ENCODE measurements around the gene RNF43.
A peak's percentile ranks its signal among the peaks of the same experiment; 100 is the strongest.

RNF43 gene

DNA sequence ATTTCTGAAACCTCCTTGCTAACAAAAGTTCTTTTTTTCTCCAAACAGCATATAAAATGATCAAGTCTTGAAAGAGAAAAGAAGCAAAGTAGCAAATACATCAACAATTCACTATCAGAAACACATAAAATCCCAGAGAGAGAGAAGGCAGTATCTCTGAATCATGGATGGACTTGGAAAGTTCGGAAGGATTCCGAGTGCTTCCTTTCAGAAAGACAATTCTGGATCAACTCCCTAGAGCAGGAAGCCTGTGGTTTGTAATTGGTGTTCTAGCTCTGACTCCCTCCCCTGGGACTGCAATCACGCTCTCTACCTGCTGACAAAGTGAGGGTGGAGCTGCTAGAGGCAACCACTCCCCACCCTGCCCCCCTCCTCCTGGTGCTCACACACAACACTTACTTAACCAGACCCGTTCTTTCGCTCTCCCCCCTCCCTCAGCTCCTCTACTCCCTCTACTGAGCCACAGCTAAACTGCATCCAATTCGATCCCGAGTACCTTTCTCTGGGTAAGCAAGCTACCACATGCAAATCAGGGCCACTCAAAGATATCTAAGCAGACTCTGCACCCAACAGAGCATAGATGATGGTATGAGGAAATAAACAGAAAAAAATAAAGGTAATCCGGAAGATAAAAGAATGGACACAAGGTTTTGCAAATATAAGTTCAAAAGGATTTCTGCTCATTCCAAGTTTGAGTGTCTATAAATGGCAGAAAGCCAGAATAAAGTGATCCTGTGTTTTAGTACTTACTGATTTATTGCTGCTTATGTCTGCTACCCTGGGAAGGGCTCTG lies at the start of gene RNF43:
Gene RNF43 (minus strand): TSS at position 235 of the 793 bp plus-strand sequence. CDS start 1,957 bp downstream, outside the sequence.
- peak; percentile 91 for DNase-seq

DNA sequence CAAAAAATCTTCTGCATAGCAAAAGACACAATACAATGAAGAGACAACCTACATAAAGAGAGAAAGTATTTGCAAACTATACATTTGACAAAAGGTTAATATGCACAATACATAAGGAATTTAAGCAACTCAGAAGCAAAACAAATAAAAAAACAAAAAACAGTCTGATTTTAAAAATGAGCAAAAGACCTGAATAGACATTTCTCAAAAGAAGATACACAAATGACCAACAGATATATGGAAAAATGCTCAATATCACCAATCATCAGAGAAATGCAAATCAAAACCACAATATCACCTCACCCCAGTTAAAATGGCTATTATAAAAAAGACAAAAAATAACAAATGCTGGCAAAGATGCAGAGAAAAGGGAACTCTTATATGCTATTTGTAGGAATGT lies 38.2 kb upstream of the RNF43 start:
- no peak for DNase-seq

GRCh38 chr17:58452738-58453137 lies 35.4 kb upstream of the RNF43 start:
- no peak for DNase-seq

DNA sequence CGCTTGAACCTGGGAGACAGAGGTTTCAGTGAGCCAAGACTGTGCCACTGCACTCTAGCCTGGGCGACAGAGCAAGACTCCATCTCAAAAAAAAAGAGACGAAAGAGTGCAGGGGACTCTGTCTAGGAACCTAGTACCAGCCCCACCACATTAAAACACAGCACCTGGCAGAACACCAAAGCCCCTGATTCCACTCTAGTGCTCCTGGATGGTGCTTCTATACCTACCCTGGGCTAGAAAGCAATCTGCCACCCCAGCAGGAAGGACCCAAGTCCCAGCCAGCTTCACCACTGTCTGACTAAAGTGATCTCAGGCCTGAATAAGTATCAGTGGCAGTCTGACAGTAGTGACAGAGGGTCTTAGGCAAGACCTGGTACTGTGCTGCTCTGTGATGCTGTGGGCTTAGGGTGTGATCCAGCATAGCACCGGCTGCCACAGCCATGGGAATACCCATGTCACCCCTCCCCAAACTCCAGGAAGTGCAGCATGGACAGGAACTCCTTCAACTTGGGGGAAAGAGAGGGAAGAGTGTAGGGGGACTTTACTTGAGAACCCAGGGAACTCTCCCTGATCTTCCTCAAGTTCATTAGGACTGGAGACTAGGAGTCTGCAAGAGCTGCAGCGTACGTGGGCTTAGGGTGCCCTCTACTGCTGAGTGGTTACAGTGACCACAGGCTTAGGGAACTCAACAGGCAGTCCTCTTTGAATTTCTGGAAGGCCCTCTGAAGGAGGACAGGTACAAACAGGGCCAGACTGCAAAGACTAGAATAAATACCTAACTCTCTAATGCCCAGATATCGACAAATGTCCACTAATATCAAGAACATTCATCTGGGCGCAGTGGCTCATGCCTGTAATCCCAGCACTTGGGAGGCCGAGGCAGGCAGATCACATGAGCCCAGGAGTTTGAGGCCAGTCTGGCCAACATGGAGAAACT lies 30.0 kb upstream of the RNF43 start:
- peak; percentile 72 for DNase-seq

- DNase-seq: no peak
These were observed 28.8 kb upstream of the RNF43 start for GRCh38 chr17:58446086-58446485.

DNA sequence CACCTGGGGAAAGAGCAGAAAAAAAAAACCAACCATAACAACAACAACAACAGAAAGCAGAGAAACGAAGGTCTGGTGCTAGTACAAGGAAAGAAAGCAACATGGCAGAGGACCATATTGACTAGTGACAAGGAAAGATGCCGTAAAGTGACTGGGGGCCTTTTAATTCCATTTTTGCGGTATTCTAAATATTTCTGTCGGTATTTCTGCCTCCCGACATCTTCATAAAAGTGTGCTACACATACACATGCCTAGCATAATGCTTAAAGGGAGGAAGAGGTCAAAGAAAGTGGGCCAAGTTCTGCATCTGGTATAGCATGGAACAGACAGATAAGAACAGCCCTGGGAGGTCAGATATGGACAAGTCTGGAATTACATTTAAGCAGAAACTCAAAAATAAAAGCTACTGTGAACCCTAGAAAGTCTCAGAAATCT lies 19.5 kb upstream of the RNF43 start:
- no peak for DNase-seq

DNA sequence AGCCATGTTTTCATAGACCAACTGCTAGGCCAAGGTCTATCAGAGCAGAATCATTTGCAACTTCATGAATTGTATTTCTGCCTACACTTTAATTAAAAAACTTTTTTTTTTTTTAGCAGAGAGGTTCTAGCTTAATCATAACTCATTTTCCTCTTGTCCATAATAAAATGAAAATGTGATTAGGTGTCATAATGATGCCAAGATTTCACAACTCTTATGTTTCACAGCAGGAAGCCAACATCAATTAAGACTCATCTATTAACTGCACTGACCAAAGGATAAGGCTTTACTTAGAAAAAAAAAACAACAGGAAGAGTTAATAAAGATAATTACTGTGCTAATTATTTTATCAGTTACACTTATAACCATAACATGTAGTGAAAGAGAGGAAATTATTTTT lies 18.9 kb upstream of the RNF43 start:
- DNase-seq: no peak

DNA sequence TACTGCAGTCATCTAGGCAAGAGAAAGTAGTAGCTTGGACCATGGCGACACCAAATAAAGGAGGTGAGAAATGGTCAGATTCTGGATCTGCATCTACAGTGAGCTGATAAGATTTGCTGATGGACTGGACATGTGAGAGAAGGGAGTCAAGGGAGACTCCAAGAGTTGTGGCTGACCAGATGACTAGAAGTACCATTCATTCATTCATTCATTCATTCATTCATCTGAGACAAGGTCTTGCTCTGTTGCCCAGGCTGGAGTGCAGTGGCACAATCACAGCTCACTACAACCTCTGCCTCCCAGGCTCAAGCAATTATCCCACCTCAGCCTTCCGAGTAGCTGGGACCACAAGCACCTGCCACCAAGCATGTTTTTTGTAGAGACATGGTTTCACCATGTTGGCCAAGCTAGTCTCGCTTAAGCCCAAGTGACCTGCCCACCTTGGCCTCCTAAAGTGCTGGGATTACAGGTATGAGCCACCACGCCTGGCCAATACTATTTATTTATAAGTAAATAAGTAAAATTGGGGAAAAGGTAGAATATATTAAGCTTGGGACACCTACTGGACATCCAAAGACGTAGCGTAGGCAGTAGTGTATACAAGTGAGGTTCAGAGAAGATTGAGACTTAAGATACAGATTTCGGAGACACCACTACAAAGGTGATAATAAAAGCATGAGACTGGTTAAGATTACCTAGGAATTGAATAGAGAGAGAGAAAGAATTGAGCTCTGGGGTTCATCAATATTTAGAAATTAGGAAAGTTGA lies 15.7 kb upstream of the RNF43 start:
- no peak for DNase-seq

DNA sequence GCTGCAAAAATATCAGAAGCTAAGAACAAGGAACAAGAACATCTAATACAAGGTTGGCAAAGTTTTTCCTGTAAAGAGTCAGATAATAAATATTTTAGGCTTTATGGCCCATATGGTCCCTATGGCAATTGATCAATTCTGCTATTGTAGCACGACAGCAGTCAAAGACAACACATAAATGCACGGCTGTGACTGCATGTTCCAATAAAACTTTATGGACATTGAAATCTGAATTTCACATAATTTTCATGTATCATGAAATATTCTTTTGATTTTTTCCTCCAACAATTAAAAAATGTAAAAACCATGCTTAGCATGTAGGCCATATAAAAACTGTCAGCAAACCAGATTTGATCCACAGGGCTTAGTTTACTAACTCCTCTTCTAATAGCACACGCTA lies 10.5 kb upstream of the RNF43 start:
- DNase-seq: no peak

DNA sequence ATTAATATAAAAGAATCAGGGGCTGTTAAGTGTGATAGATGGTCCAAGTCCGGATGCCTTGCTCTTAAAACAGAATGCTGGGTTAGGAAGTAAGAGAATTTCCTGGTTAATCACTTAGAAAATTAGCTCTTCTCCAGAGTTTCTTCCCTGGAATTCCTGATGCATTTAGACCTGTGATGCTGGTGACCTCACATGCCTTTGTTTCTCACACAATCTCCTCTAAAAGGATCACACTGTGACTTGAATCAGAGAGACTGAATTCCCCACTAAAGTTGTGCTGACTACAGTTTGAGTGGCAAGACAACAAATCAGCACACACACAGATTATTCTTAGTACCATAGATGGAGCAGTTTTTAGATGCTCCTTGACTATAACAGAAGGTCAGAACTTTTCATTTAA lies 4.4 kb upstream of the RNF43 start:
- DNase-seq: no peak

DNA sequence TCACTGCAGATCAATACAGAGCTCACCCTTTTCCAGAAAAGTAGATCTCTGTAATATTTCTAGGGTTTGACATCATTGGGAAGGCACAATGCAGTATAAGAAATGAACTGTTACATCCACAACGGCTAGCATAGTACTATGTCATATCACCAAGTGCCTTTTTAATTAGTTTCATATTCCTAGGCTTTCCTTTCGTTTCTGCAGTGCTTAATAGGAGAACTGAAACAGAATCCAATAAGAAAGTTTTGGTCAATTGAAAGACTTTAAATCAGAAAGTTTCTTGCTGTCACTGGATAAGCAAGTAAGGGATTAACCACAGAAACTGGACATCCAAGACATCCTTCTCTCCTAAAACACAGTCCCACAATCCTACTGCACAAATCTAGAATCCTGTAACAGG lies 3.5 kb upstream of the RNF43 start:
- DNase-seq: no peak

GRCh38 chr17:58416937-58417299 lies 416 bp downstream of the RNF43 start:
- DNase-seq: no peak

DNA sequence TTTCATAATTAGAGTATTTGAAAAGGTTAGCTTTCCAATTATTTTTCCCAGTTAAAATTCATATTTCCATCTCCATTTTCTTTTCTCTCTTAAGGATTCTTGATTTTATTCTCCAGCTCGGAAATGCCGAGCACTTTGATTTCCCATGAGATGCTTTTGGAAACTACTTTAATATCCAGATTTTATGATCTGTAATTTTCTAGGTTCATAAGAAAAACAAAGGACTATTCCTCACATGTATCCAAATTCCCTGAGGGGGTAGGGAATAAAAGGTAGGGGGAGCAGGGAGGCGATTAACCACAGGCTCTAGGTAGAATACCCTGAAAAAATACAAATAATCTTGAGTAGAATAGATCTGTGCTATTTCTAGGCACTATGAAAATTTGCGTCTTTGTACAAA lies 938 bp downstream of the RNF43 start:
- no peak for DNase-seq

GRCh38 chr17:58415371-58416055 lies 1.8 kb downstream of the RNF43 start:
- DNase-seq: no peak

- no peak for DNase-seq
These were observed 2.7 kb downstream of the RNF43 start for GRCh38 chr17:58414596-58414997.

GRCh38 chr17:58413684-58414083 lies 3.6 kb downstream of the RNF43 start:
- no peak for DNase-seq

DNA sequence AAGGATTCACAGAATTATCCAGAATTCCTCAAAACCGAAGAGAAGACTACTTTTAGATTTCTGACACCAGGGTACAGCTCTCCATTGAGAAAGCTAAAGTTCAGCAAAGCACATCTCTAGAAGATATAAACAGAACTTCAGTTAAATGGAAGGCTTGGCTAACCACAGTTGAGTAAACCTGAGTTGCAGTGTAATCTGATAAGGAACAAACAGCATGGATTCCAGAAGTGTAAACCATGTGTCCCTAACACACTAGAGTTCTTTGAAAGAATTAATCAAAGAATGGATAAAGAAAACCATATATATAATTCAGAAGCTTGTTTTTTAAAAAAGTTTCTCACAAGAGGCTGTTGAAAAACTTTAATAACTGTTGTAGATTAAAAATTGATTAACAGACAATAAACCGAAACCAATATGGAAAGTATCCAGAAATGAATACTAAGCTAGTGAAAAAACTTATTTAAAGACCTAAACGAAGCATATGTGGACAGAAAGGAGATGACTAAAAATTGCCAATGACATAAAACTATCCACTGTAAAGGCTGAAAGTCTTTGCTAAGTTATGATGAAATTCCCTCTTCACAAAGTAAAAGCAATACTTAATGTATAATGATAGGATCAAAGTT lies 4.3 kb downstream of the RNF43 start:
- no peak for DNase-seq

DNA sequence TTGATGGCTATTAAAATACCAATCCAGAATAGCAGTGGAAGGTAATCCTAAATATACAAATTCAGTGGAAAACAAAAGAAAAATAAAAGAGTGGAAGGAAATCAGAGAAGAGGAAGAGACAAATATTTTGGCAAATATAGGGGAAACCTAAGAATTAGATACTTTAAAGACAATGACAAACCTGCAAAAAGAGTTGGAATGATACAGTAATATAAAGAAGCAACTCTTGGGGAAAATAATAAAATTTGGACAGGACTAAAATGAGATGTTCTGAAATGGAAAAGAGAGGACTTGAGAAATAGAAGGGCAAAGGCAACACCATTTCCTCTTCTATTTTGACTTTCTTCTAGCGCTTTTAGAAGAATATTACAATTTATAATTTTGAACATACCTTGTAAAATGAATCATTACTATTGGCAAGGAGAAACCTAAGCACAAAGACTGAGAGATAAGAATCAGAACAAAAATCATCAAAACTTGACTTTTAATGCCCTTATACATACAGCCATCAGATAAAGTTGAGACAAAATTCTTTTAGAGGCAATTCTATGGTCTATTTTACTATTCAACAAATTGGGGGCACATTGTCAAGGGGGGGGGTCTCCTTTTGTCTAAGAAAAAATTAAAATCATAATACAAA lies 5.2 kb downstream of the RNF43 start:
- no peak for DNase-seq

- no peak for DNase-seq
These were observed 5.9 kb downstream of the RNF43 start for GRCh38 chr17:58411408-58411894.

DNA sequence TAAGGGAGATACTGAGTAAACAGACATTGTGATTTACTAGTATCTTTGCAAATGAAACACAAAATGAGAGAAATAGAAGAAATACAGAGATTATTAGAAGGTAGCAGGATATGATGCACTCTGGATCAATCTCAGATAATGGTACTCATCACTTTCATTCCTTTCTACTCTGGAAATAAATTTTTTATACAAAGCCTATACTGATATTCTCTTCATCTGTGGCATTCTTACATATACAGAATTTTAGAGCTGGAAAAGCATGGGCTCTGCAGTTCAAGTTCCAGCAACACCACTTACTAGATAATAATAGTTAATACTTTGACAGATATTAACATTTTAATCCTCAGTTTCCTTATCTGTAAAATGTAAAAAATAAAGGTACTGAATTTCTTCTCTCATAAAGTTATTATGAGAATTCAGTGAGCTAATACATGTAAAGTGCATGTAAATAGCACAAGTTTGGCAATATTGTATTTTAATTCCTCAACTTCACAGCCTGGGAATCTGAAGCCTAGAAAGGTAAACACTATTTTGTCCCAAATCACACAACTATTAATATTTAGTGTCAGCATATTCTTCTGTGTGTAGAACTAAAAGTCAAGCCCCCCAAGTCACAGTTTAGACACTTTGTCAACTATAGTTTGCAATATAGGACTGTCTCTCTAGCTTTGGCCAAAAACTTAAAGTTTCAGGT lies 6.5 kb downstream of the RNF43 start:
- no peak for DNase-seq

- no peak for DNase-seq
These were observed 7.9 kb downstream of the RNF43 start for GRCh38 chr17:58409432-58409831.

Data from NCI-H2227 treated with DMSO at 0.1 percent for 48 hours (cell line).